Renal pelvis (tissue), 4 donors: ENCODE data around the gene SPINT2. TPM values are rescaled to one million over a fixed set of nuclear protein-coding genes. Genes with fewer than 3 reads are reported as not detected.

Experiments
- DNase-seq: peaks from one replicate; pipeline ENCODE4 v3.0.0-alpha.2; 2013
- polyA plus RNA-seq, 3 donors: library from polyadenylated mRNA; unstranded; fragments of 120-200 nt; gene quantifications; one replicate each; pipeline ENCODE4 v1.2.1, GENCODE V29; 2013; ENCODE audit not compliant: insufficient read length in 3 of 3

SPINT2 gene
- polyA plus RNA-seq, 3 donors: 371 to 385 (median 383) TPM

- DNase-seq: no peak
Observed at GRCh38 chr19:38287604-38288003, 23.2 kb downstream of the SPINT2 start.

GRCh38 chr19:38288123-38288855 is 23.9 kb downstream of the SPINT2 start:
- no peak for DNase-seq

- DNase-seq: no peak
Observed at GRCh38 chr19:38289955-38290354, 25.6 kb downstream of the SPINT2 start.

- no peak for DNase-seq
Observed at GRCh38 chr19:38290631-38291147, 26.3 kb downstream of the SPINT2 start.

- no peak for DNase-seq
Observed at GRCh38 chr19:38291855-38292254, 27.5 kb downstream of the SPINT2 start.

- no peak for DNase-seq
Observed at GRCh38 chr19:38293281-38293680, 28.9 kb downstream of the SPINT2 start.

- no peak for DNase-seq
Observed at GRCh38 chr19:38294090-38294489, 29.7 kb downstream of the SPINT2 start.

- no peak for DNase-seq
Observed at GRCh38 chr19:38298821-38299680, 34.7 kb downstream of the SPINT2 start.

- no peak for DNase-seq
Observed at GRCh38 chr19:38303517-38304351, 39.4 kb downstream of the SPINT2 start, which contains the start of gene C19orf33. Gene C19orf33, plus strand, starts transcription at chr19:38304251. Its CDS starts 11 bp downstream, at chr19:38304262.

GRCh38 chr19:38304352-38304865 is 40.0 kb downstream of the SPINT2 start:
- no peak for DNase-seq

- DNase-seq: peak; percentile 82
Observed at GRCh38 chr19:38304866-38305429, 40.6 kb downstream of the SPINT2 start.

- DNase-seq: no peak
Observed at GRCh38 chr19:38306236-38306635, 41.9 kb downstream of the SPINT2 start.

- no peak for DNase-seq
Observed at GRCh38 chr19:38307076-38307475, 42.7 kb downstream of the SPINT2 start.

- DNase-seq: no peak
Observed at GRCh38 chr19:38307597-38307996, 43.2 kb downstream of the SPINT2 start.

- no peak for DNase-seq
Observed at GRCh38 chr19:38308006-38308766, 43.8 kb downstream of the SPINT2 start.

GRCh38 chr19:38308926-38309614 is 44.7 kb downstream of the SPINT2 start:
- DNase-seq: no peak

- no peak for DNase-seq
Observed at GRCh38 chr19:38309615-38310278, 45.4 kb downstream of the SPINT2 start.

- DNase-seq: no peak
Observed at GRCh38 chr19:38310279-38310670, 45.9 kb downstream of the SPINT2 start.

- no peak for DNase-seq
Observed at GRCh38 chr19:38310986-38311385, 46.6 kb downstream of the SPINT2 start.
